HG03378 (cell line): Measurements from ENCODE around the gene NPPB.
"Not testable (repeated sequence)": the region's sequence is repeated elsewhere in the genome, so short reads cannot be mapped to it uniquely, and the experiment has no call there.

Experiments used
- ATAC-seq: cut with Tn5 transposase; IDR thresholded peaks from one replicate; pipeline ENCODE4 v1.9.1; 2021; ENCODE audit warnings: mild to moderate bottlenecking, moderate library complexity; ENCODE audit not compliant: unreplicated experiment

The NPPB gene

DNA sequence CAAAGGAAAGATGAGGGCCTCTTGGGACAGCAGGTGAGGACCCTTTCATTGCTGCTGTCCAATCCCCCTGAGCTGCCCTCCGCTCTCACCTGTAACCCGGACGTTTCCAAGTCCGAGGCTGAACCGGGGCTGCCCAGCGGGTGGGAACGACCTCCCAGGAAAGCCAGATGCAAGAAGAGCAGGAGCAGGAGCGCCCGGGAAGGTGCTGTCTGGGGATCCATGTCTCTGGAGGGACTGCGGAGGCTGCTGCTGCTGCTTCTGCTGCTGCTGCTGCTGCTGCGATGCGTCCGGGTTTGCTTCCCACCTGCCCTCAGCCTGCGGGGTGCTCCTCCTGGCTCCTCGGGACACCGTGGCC, at the start of gene NPPB:
Gene NPPB, minus strand, starts transcription at position 333 of the 355 bp plus-strand sequence. Its CDS starts 112 bp downstream, at position 221.
- no peak for ATAC-seq

DNA sequence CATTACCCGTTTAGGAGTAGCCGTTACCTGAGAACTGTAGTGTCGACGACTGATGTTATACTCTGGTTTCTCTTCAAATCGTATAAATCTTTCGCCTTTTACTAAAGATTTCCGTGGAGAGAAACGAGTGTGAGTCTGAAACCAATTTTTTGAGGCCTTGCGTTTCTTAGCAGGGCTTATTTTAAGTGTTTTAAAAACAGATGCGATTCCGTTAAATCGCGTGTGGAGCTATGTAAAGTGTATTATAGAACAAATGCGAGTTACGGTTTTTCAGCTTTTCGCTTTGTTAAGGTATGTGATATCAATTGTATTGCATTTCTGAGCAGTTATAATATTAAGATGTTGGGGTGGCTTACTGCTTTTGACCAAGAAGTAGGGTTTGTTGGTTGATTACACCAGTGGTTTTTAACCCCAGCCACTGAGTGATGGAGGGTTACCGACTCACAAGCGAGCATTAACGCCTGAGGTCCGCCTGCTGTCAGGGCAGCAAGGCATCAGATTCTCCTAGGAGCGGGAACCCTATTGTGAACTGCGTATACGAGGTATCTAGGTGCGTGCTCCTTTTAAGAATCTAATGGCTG, 49.4 kb upstream of the NPPB start:
- ATAC-seq = peak; percentile 58

- ATAC-seq = peak; percentile 48
Measured at GRCh38 chr1:11907275-11908094, 48.7 kb upstream of the NPPB start.

- ATAC-seq = no peak
Measured at GRCh38 chr1:11906870-11907269, 48.1 kb upstream of the NPPB start.

GRCh38 chr1:11904978-11905377, 46.2 kb upstream of the NPPB start:
- ATAC-seq = no peak

DNA sequence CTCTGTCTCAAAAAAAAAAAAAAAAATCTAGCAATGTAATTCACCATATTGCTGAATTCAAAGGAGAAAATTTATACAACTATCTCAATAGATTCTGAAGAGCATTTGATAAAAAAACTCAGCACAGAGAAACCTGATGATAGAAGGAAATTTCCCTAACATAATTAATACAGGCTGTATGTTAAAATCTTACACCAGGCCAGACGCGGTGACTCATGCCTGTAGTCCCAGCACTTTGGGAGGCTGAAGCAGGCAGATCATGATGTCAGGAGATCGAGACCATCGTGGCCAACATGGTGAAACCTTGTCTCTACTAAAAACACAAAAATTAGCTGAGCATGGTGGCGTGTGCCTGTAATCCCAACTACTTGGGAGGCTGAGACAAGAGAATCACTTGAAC, 45.4 kb upstream of the NPPB start:
- ATAC-seq = not testable (repeated sequence)

- ATAC-seq = no peak
Measured at GRCh38 chr1:11903210-11903609, 44.5 kb upstream of the NPPB start.

GRCh38 chr1:11901446-11901845, 42.7 kb upstream of the NPPB start:
- ATAC-seq = not testable (repeated sequence)

GRCh38 chr1:11898831-11899467, 40.2 kb upstream of the NPPB start:
- no peak for ATAC-seq

DNA sequence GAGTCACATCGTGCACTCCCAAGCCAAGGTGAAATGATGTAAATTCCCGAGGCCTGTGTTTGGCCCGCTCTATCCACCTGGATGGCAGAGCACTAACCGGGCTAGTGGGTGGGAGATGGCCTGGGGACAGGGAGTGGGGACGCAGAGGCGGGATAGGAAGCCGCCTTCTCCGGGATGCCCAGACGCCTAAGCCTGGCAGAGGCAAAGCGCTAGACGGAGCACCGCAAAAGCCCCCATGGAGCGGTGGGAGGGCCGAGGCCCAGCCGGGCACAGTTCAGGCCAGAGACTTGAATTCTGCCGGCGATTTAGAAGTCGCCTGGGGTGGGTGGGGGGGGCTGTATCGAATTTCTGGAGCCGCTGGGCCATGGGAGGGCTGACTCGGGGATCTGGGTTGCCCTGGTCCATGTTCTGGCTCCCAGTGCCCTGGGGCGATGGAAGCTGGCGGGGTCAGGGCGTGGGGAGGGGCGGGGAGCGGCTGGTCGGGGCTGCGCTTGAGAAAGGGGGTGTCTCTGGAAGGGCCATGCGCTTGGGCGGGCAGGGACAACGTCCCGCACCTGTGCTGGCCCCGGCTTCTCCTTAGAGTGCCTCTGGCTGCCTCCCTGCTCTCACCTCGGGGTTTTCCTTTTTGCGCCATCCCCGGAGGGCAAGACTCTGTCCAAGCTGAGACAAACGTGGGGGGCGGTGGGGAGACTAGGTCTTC, 39.5 kb upstream of the NPPB start:
- no peak for ATAC-seq

- not testable (repeated sequence) for ATAC-seq
Measured at GRCh38 chr1:11894501-11894900, 35.8 kb upstream of the NPPB start.

DNA sequence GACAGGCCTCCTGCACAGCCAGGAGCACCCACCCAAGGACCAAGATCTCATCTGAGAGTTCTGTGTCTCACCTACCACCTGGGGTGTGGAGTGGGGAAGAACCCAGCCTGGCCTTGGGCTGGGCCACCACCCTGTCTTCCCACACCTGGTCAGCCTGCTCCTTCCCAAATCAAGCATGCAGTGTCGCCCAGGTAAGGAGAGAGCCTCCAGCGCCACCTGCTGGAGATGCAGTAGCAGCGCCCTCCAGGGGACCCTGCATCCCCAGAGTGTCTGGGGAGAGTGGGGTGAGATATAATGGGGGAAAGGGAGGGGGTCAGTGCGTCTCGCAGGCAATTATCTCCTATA, 35.1 kb upstream of the NPPB start:
- ATAC-seq = no peak

GRCh38 chr1:11891433-11892186, 32.9 kb upstream of the NPPB start:
- ATAC-seq = no peak

- no peak for ATAC-seq
Measured at GRCh38 chr1:11888877-11889208, 30.1 kb upstream of the NPPB start.

DNA sequence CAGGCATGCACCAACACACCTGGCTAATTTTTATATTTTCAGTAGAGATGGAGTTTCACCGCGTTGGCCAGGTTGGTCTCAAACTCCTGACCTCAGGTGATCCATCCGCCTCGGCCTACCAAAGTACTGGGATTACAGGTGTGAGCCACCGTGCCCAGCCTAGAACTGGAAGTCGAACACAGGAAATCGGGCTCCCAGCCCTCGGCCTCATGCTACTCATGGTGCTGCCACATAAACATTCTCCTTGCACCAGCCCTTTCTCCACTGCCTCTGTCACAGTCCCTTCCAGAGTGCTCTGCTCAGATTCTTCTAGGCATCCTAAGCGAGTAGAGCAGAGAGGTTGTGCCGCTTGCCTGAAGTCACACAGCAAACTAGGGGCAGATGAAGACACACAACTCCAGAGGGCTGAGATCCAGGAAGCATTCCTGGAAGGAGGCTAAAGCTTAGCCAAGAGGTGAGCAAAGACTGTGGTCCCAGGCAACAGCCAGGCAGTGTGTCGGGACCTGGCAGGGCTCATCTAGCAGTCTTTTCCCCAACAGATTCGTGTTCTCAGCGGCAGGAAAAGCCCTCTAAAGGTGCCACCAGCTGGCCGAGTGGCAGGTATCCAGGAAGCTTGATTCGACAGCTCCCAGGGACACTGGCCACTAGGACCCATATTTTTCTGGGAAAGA, 29.6 kb upstream of the NPPB start:
- ATAC-seq = no peak

GRCh38 chr1:11887666-11888007, 28.9 kb upstream of the NPPB start:
- no peak for ATAC-seq

DNA sequence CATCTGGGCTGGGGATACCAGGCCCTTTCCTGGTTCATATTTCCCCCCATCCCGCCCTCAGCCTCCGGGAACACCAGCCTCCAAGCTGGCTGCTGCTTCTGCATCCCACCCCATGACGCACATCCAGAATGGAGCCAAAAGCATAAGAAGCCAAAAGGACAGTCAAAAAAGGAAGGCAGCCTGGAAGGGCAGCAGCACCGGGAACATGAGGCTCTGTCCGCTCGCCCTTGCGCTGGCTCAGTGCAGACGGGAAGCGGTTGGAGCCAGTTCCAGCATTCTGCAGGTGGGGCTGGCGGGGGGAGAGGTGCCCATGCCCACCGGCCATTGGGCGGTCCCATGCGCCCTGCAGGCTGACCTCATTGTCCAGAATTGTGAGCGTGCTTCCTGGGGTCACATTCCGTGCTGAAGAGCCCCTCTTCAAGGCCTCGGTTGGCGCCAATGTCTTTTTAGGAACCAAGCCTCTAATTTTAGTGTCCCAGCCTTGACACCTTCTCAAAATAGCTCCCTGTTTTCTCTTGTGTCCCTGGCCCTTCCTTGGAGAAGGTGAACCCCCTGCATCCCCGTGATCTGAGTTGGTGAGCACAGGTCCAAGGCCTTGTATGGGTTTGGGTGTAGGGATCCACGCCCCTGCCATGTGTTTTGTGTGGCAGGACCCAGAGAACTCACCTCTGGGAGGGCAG, 28.4 kb upstream of the NPPB start:
- ATAC-seq = no peak

GRCh38 chr1:11885916-11886315, 27.2 kb upstream of the NPPB start:
- no peak for ATAC-seq

DNA sequence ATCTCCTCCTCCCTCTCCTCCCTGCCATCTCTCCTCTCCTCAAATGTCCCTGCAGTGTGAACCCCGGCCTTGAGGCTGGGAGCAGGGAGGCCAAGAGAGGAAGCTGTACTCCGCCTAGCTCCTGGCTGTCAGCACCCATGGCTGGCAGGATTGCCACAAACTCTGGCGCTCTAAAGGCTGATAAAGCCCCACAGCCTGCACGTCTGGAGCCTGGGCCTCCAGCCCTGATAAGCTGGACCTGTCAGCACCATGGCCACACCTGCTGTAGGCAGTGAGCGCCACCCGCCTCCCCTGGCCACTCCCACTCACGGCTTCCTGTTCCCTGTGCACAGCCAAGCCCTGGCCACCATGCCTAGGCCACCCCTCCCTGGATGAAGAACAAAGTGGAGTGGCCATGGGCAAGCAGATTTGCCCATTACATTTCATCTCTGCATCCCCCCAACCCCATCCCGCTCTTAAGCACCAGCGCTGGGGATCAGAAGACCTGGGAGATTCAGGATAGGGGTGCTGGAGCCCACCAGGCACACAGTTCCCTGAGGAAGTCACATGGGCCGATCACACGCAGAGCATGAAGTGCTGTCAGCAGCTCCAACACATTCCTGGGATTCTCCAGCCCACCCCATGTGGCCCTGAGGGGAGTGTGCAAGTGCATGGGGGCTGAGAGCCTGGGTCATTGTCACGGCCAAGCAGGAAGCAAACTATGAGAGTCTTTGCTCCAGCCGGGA, 24.2 kb upstream of the NPPB start:
- ATAC-seq = no peak
